Endothelial cell of umbilical vein (primary cell): ENCODE data around the gene MBOAT1. TPM values are rescaled to one million over a fixed set of nuclear protein-coding genes. Genes with fewer than 3 reads are reported as not detected.

Source experiments
- BruUV-seq: library from RNA; stranded (reverse); fragments of 400-500 nt; replicated peaks from 2 replicates; lab custom pipeline; 2021; lab: Mats Ljungman, UMichigan
- CTCF ChIA-PET: fragments of 300-600, 350-600 bp; sonication (Branson Sonifier 250); formaldehyde crosslinking; loops from one replicate; lab custom pipeline; 2021; ENCODE audit warnings: antibody characterized with exemption, inconsistent platforms; lab: Charles Lee
- POLR2A ChIA-PET: fragments of 300-600, 350-600 bp; sonication (Branson Sonifier 250); formaldehyde crosslinking; loops from one replicate; lab custom pipeline; 2021; ENCODE audit warnings: antibody characterized with exemption, inconsistent platforms; lab: Charles Lee
- DNase-seq: peaks from one replicate; pipeline ENCODE4 v3.0.0-alpha.2; 2011; ENCODE audit warnings: low read depth, low spot score
- FAIRE-seq: peaks from 2 replicates; lab custom pipeline; 2011; peaks lifted over from hg19 to GRCh38; lab: Jason Lieb, UNC
- H2AFZ ChIP-seq: 2 replicates; pipeline ENCODE4 v1.6.0; 2012; ENCODE audit warnings: low read depth, low read length, control low read depth, inconsistent platforms
- H3K27ac ChIP-seq: 2 replicates; pipeline ENCODE4 v1.5.1; 2011; ENCODE audit warnings: low read depth, mild to moderate bottlenecking, control low read depth, low read length, moderate library complexity; ENCODE audit not compliant: insufficient read depth
- H3K27me3 ChIP-seq, 2 experiments: 2 replicates each; pipeline versions ENCODE4 v1.6.0 to v1.6.1; 2011; ENCODE audit warnings: low read length in 2 of 2, mixed read lengths in 1 of 2; ENCODE audit not compliant: control insufficient read depth in 2 of 2, insufficient read depth in 2 of 2
- H3K36me3 ChIP-seq, 2 experiments: 2 replicates in 1 of 2; 3 replicates in 1 of 2; pipeline ENCODE4 v1.5.1; 2011; ENCODE audit warnings: low read length in 2 of 2, mild to moderate bottlenecking in 1 of 2, moderate library complexity in 1 of 2; ENCODE audit not compliant: control insufficient read depth in 2 of 2, insufficient read depth in 2 of 2; ENCODE audit errors: extremely low read depth in 1 of 2
- H3K4me1 ChIP-seq: 3 replicates; pipeline ENCODE4 v1.5.1; 2011; ENCODE audit warnings: mild to moderate bottlenecking, low read length; ENCODE audit not compliant: control insufficient read depth, insufficient read depth; ENCODE audit errors: extremely low read depth
- H3K4me2 ChIP-seq: 2 replicates; pipeline ENCODE4 v1.6.1; 2011; ENCODE audit warnings: low read length, control low read depth, mixed read lengths; ENCODE audit not compliant: insufficient read depth
- H3K4me3 ChIP-seq, 3 experiments: fragments of 200-600 bp in 1 of 3; sonication (generic), shearing (Covaris generic) in 1 of 3; replicated peaks in 1 of 3; 2 replicates each; pipeline ENCODE4 v1.5.1; 2011 to 2016; ENCODE audit warnings: control low read depth in 3 of 3, low read length in 3 of 3, mild to moderate bottlenecking in 2 of 3, inconsistent platforms in 1 of 3, low read depth in 1 of 3, moderate library complexity in 1 of 3; ENCODE audit not compliant: insufficient read depth in 1 of 3
- H3K79me2 ChIP-seq: 2 replicates; pipeline ENCODE4 v1.6.0; 2012; ENCODE audit warnings: low read length, inconsistent platforms; ENCODE audit not compliant: control insufficient read depth, insufficient read depth
- H3K9ac ChIP-seq: replicated peaks from 2 replicates; pipeline ENCODE3; 2011; ENCODE audit warnings: low read length, control low read depth; ENCODE audit not compliant: insufficient read depth; ENCODE audit errors: extremely low read depth
- H3K9me1 ChIP-seq: replicated peaks from 3 replicates; pipeline ENCODE4 v1.6.0; 2011; ENCODE audit warnings: mild to moderate bottlenecking, low read length; ENCODE audit not compliant: control insufficient read depth, insufficient read depth; ENCODE audit errors: extremely low read depth
- H3K9me3 ChIP-seq: replicated peaks from 2 replicates; pipeline ENCODE4 v1.5.1; 2012; ENCODE audit warnings: low read length, inconsistent platforms; ENCODE audit not compliant: control insufficient read depth, insufficient read depth
- H4K20me1 ChIP-seq: replicated peaks from 2 replicates; pipeline ENCODE3; 2011; ENCODE audit warnings: mild to moderate bottlenecking, low read length; ENCODE audit not compliant: control insufficient read depth, insufficient read depth; ENCODE audit errors: extremely low read depth
- CTCF ChIP-seq, 2 donors: IDR thresholded peaks; 1 replicate in 1 of 2; 2 replicates in 1 of 2; pipeline ENCODE4 v1.5.1; 2011; ENCODE audit warnings: low read length in 2 of 2, mild to moderate bottlenecking in 2 of 2, moderate library complexity in 2 of 2, control low read depth in 1 of 2, inconsistent platforms in 1 of 2, low read depth in 1 of 2; ENCODE audit not compliant: insufficient read depth in 1 of 2; ENCODE audit errors: extremely low read depth in 1 of 2
- EZH2 ChIP-seq: IDR thresholded peaks from 2 replicates; pipeline ENCODE4 v1.6.1; 2012; ENCODE audit warnings: borderline replicate concordance, low read depth, mild to moderate bottlenecking, moderate library complexity, low read length, inconsistent platforms; ENCODE audit not compliant: severe bottlenecking
- FOS ChIP-seq: IDR thresholded peaks from 2 replicates; pipeline ENCODE4 v1.6.1; 2011; ENCODE audit warnings: mild to moderate bottlenecking, low read length, moderate library complexity, borderline replicate concordance; ENCODE audit not compliant: insufficient read depth
- GATA2 ChIP-seq: IDR thresholded peaks from 2 replicates; pipeline ENCODE4 v1.7.0; 2011; ENCODE audit warnings: low read depth, mild to moderate bottlenecking, moderate library complexity, mixed read lengths, low read length; ENCODE audit not compliant: insufficient read length, insufficient read depth
- JUN ChIP-seq: IDR thresholded peaks from 2 replicates; pipeline ENCODE4 v1.6.1; 2011; ENCODE audit warnings: borderline replicate concordance, low read depth; ENCODE audit not compliant: insufficient read length, insufficient read depth
- MAX ChIP-seq: IDR thresholded peaks from 2 replicates; pipeline ENCODE4 v1.6.1; 2011; ENCODE audit not compliant: insufficient read depth, insufficient read length
- MYC ChIP-seq: IDR thresholded peaks from one replicate; pipeline ENCODE4 v1.6.1; 2011; ENCODE audit warnings: mild to moderate bottlenecking, low read depth, low read length
- POLR2A ChIP-seq: IDR thresholded peaks from 2 replicates; pipeline ENCODE4 v1.6.1; 2012; ENCODE audit warnings: low read depth, mild to moderate bottlenecking, control low read depth, low read length
- POLR2AphosphoS5 ChIP-seq: IDR thresholded peaks from 2 replicates; pipeline ENCODE4 v1.6.1; 2012; ENCODE audit warnings: low read depth, mild to moderate bottlenecking, control low read depth, low read length, moderate library complexity; ENCODE audit not compliant: insufficient read depth
- dilution Hi-C: fragments of 300-500 bp; cut with MboI; formaldehyde crosslinking; loops from one replicate; pipeline ENCODE4 v1.15.0; 2019; ENCODE audit warnings: low sequenced_read_pairs; ENCODE audit not compliant: extremely low pct_ligation_motif_present
- intact Hi-C: fragments of 100-400 bp; cut with micrococcal nuclease; formaldehyde crosslinking; loops from one replicate; pipeline ENCODE4 v1.10.0; 2022
- polyA plus RNA-seq, 4 experiments: library from polyadenylated mRNA; depleted of rRNA in 3 of 4; stranded (reverse) in 3 of 4; unstranded in 1 of 4; fragments of >200 nt; gene quantifications; 2 replicates each; pipeline versions ENCODE4 v1.2.1 to v1.2.3, GENCODE V29; 2011 to 2012; ENCODE audit warnings: missing spikeins in 1 of 4
- total RNA-seq: library from RNA; stranded (reverse); gene quantifications from 2 replicates; pipeline ENCODE4 v1.2.3, GENCODE V29; 2021

The MBOAT1 gene
- total and polyA plus RNA-seq, 2 donors (not counting 3 experiments of a cell fraction or from before 2014, with no cell fraction given) = 2.1 to 5.4 TPM

- no peak overlapping the region for H2AFZ ChIP-seq
- no peaks in the 10 kb centered on the region for H3K79me2 ChIP-seq
- POLR2A ChIA-PET = no interaction called here
- TF ChIP-seq MAX (no peak), GATA2 (no peak), FOS (no peak), CTCF (IDR thresholded peaks at IDR 0.05; ENCODE audit: extremely low read depth in 1 of 2, insufficient read depth in 1 of 2, low read depth in 1 of 2, low read length in 2 of 2) (no peak), JUN (no peak), MYC (no peak), POLR2A (no peak), EZH2 (no peak), POLR2AphosphoS5 (no peak)
- H3K4me3 ChIP-seq = no peak overlapping the region
- H3K9me1 ChIP-seq = no peaks in the 10 kb centered on the region
- H3K9me3 ChIP-seq = no peaks in the 10 kb centered on the region
- dilution Hi-C loops (no loop called here), intact Hi-C loops (no loop called here)
- no peak overlapping the region for H3K9ac ChIP-seq
- no peak for DNase-seq
- H3K4me1 ChIP-seq = no peaks in the 10 kb centered on the region
- no TSS peak for BruUV-seq
- no peak for FAIRE-seq
- no peaks in the 10 kb centered on the region for H3K36me3 ChIP-seq
- CTCF ChIA-PET = interaction anchor here (1.0 kb wide), 1 partner anchor 33 kb away, joined by 3 read pairs; no protein-coding TSS in a partner anchor
- no peak overlapping the region for H3K27ac ChIP-seq
- no peak overlapping the region for H3K4me2 ChIP-seq
- no peaks in the 10 kb centered on the region for H3K27me3 ChIP-seq
- no peaks in the 10 kb centered on the region for H4K20me1 ChIP-seq
These were observed 52.3 kb downstream of the MBOAT1 start for GRCh38 chr6:20159781-20160540.
